Activated CD4-positive, alpha-beta T cell treated with anti-CD3 and anti-CD28 coated beads for 4 hours (primary cell): ENCODE measurements around the gene MYOC.
"Not testable (repeated sequence)": the region's sequence is repeated elsewhere in the genome, so short reads cannot be mapped to it uniquely, and the experiment has no call there.

Source experiments
- DNase-seq, 2 donors: peaks; one replicate each; pipeline ENCODE4 v3.0.0-alpha.2; 2020

MYOC gene

GRCh38 chr1:171646249-171646560, 6.3 kb downstream of the MYOC start:
- no peak for DNase-seq

- DNase-seq: no peak
Measured at GRCh38 chr1:171645553-171646248, 6.8 kb downstream of the MYOC start.

GRCh38 chr1:171644805-171645483, 7.5 kb downstream of the MYOC start:
- DNase-seq: peak; percentile 35 to 61

GRCh38 chr1:171643156-171643555, 9.3 kb downstream of the MYOC start:
- no peak for DNase-seq

- no peak for DNase-seq
Measured at GRCh38 chr1:171642197-171642596, 10.3 kb downstream of the MYOC start.

- DNase-seq: no peak
Measured at GRCh38 chr1:171641076-171641864, 11.2 kb downstream of the MYOC start.

GRCh38 chr1:171640225-171640624, 12.3 kb downstream of the MYOC start:
- DNase-seq: no peak

- no peak for DNase-seq
Measured at GRCh38 chr1:171637928-171638576, 14.4 kb downstream of the MYOC start.

- DNase-seq: no peak
Measured at GRCh38 chr1:171636141-171636540, 16.3 kb downstream of the MYOC start.

- DNase-seq: no peak
Measured at GRCh38 chr1:171635661-171636060, 16.8 kb downstream of the MYOC start.

- no peak for DNase-seq
Measured at GRCh38 chr1:171628225-171628624, 24.3 kb downstream of the MYOC start.

GRCh38 chr1:171627020-171627419, 25.5 kb downstream of the MYOC start:
- DNase-seq: no peak

GRCh38 chr1:171625225-171625624, 27.3 kb downstream of the MYOC start:
- no peak for DNase-seq

GRCh38 chr1:171623651-171624331, 28.7 kb downstream of the MYOC start:
- DNase-seq: no peak

- DNase-seq: no peak
Measured at GRCh38 chr1:171622152-171622462, 30.4 kb downstream of the MYOC start, which contains the start of gene MYOCOS. MYOCOS (plus strand) TSS chr1:171622243; CDS start chr1:171623884, 1,641 bp downstream.

GRCh38 chr1:171616586-171616985, 35.9 kb downstream of the MYOC start:
- no peak for DNase-seq

GRCh38 chr1:171615122-171615906, 37.2 kb downstream of the MYOC start:
- not testable (repeated sequence) for DNase-seq

GRCh38 chr1:171613282-171613681, 39.2 kb downstream of the MYOC start:
- no peak for DNase-seq

GRCh38 chr1:171611306-171611705, 41.2 kb downstream of the MYOC start:
- DNase-seq: no peak

- DNase-seq: no peak
Measured at GRCh38 chr1:171610385-171610784, 42.1 kb downstream of the MYOC start.

GRCh38 chr1:171606402-171606941, 46.0 kb downstream of the MYOC start:
- DNase-seq: no peak

GRCh38 chr1:171603042-171603441, 49.4 kb downstream of the MYOC start:
- not testable (repeated sequence) for DNase-seq
